Endodermal cell (in vitro differentiated cells): Measurements from ENCODE around the gene BEND6. TPM values are rescaled to one million over a fixed set of nuclear protein-coding genes. Genes with fewer than 3 reads are reported as not detected.

Experiments
- DNase-seq: peaks from one replicate; pipeline ENCODE4 v3.0.0-alpha.2; 2017
- H3K27ac ChIP-seq: 2 replicates; pipeline ENCODE4 v1.5.1; 2013; ENCODE audit warnings: mild to moderate bottlenecking, low read depth, low read length, moderate library complexity
- H3K27me3 ChIP-seq: 2 replicates; pipeline ENCODE4 v1.6.1; 2013; ENCODE audit warnings: mild to moderate bottlenecking, low read length, moderate library complexity; ENCODE audit not compliant: insufficient read depth, control insufficient read depth, poor library complexity, severe bottlenecking
- H3K36me3 ChIP-seq: 2 replicates; pipeline ENCODE4 v1.7.0; 2013; ENCODE audit warnings: mild to moderate bottlenecking, low read length, moderate library complexity; ENCODE audit not compliant: control insufficient read depth, insufficient read depth
- H3K4me1 ChIP-seq: one replicate; pipeline ENCODE4 v1.7.0; 2013; ENCODE audit warnings: low read length; ENCODE audit not compliant: control insufficient read depth, insufficient read depth
- H3K4me3 ChIP-seq: 2 replicates; pipeline ENCODE4 v1.5.1; 2013; ENCODE audit warnings: mild to moderate bottlenecking, low read length, moderate library complexity
- H3K9ac ChIP-seq: 2 replicates; pipeline ENCODE4 v1.6.1; 2013; ENCODE audit warnings: mild to moderate bottlenecking, low read length, moderate library complexity; ENCODE audit not compliant: poor library complexity, severe bottlenecking; ENCODE audit errors: extremely low read depth
- H3K9me3 ChIP-seq: 2 replicates; pipeline ENCODE4 v1.6.1; 2013; ENCODE audit warnings: mild to moderate bottlenecking, low read length, moderate library complexity; ENCODE audit not compliant: control insufficient read depth
- H3K27ac Mint-ChIP-seq: 2 replicates; pipeline ENCODE4 v1.8.0; 2020; ENCODE audit warnings: mixed read lengths
- H3K27me3 Mint-ChIP-seq: 2 replicates; pipeline ENCODE4 v1.8.0; 2021; ENCODE audit warnings: mild to moderate bottlenecking, mixed read lengths; ENCODE audit not compliant: insufficient read depth
- H3K36me3 Mint-ChIP-seq: 2 replicates; pipeline ENCODE4 v1.8.0; 2020; ENCODE audit warnings: low read depth, mixed read lengths
- H3K4me1 Mint-ChIP-seq: 2 replicates; pipeline ENCODE4 v1.8.0; 2020; ENCODE audit warnings: mixed read lengths
- H3K4me3 Mint-ChIP-seq: 2 replicates; pipeline ENCODE4 v1.8.0; 2020; ENCODE audit warnings: mild to moderate bottlenecking, moderate library complexity, mixed read lengths
- H3K9me3 Mint-ChIP-seq: 2 replicates; pipeline ENCODE4 v1.8.0; 2020; ENCODE audit warnings: mild to moderate bottlenecking, mixed read lengths
- CTCF ChIP-seq: fragments of 200-600 bp; sonication (generic); conservative IDR thresholded peaks from 2 replicates; pipeline ENCODE4 v1.5.0; 2021; ENCODE audit warnings: antibody characterized with exemption, mild to moderate bottlenecking
- WGBS, 2 experiments: methylation state at CpG; one replicate each; pipeline versions ENCODE4 v1.1.5 to v1.1.7; 2013; ENCODE audit warnings: missing lambda C conversion rate in 2 of 2, mixed read lengths in 1 of 2; ENCODE audit not compliant: insufficient coverage in 1 of 2, insufficient read length in 1 of 2; 5-methylcytosine and 5-hydroxymethylcytosine counted together
- total RNA-seq, 2 donors: library from RNA; stranded (reverse); fragmentation: NEBNext Ultra II Directional in 1 of 2; extraction: Animal tissue kit (Norgen Biotek cat#: 25700) in 1 of 2; gene quantifications; 2 replicates in 1 of 2; 3 replicates in 1 of 2; pipeline ENCODE4 v1.2.1, GENCODE V29; 2021

The BEND6 gene
- total RNA-seq, 2 donors from 2014 or later, result 0.57 to 0.95 TPM

DNA sequence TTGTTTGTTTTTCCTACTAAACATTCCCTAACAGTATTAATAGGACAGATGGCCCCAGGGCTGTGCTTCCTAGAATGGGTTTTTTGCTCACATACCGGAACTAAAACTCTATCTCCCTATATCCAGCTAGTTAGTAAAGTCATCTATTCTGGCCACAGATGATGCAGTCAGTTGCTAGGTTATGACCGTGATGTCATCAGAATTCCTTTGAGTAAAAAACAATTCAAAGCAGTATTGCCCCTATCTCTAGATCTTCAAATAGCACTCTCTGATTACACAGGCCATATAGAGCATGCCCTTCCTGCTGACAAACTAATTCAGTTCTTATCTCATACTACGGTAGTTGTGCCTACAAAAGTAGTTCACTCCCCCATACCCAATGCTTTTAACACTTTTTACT, 117.2 kb downstream of the BEND6 start:
- H3K4me3 ChIP-seq, result peak overlapping the region; percentile 13
- H3K9me3 ChIP-seq, result peaks cover 49% of the 10 kb centered on the region
- H3K4me1 ChIP-seq, result no peaks in the 10 kb centered on the region
- peaks cover 3% of the 10 kb centered on the region for H3K4me1 Mint-ChIP-seq
- H3K27me3 ChIP-seq, result no peaks in the 10 kb centered on the region
- H3K9me3 Mint-ChIP-seq, result peaks cover 56% of the 10 kb centered on the region
- H3K36me3 Mint-ChIP-seq, result peaks cover 45% of the 10 kb centered on the region
- no peak overlapping the region for H3K9ac ChIP-seq
- 93 to 100% methylated on average over 3 of the region's 3 CpGs for WGBS, 2 experiments
- H3K36me3 ChIP-seq, result no peaks in the 10 kb centered on the region
- no peak overlapping the region for H3K27ac ChIP-seq
- no peak for DNase-seq
- H3K4me3 Mint-ChIP-seq, result no peak overlapping the region
- no peak for TF ChIP-seq CTCF
- no peak overlapping the region for H3K27ac Mint-ChIP-seq
- H3K27me3 Mint-ChIP-seq, result peaks cover 22% of the 10 kb centered on the region

GRCh38 chr6:57074383-57074782, 119.5 kb downstream of the BEND6 start:
- Mint-ChIP-seq H3K36me3 (peaks cover 46% of the 10 kb centered on the region), H3K27me3 (peaks cover 24% of the 10 kb centered on the region), H3K9me3 (peaks cover 62% of the 10 kb centered on the region), H3K4me3 (no peak overlapping the region), H3K4me1 (peaks cover 3% of the 10 kb centered on the region), H3K27ac (no peak overlapping the region)
- WGBS, 2 experiments, result 68 to 83% methylated on average over 6 to 8 of the region's 8 CpGs
- Histone ChIP-seq H3K9me3 (peaks cover 49% of the 10 kb centered on the region), H3K9ac (no peak overlapping the region), H3K27me3 (no peaks in the 10 kb centered on the region), H3K4me1 (no peaks in the 10 kb centered on the region), H3K27ac (no peak overlapping the region), H3K36me3 (no peaks in the 10 kb centered on the region), H3K4me3 (no peak overlapping the region)
- no peak for DNase-seq
- no peak for TF ChIP-seq CTCF

- H3K4me1 ChIP-seq, result no peaks in the 10 kb centered on the region
- H3K9me3 Mint-ChIP-seq, result peaks cover 55% of the 10 kb centered on the region
- H3K27me3 ChIP-seq, result no peaks in the 10 kb centered on the region
- no peaks in the 10 kb centered on the region for H3K36me3 ChIP-seq
- no peak overlapping the region for H3K9ac ChIP-seq
- DNase-seq, result no peak
- H3K4me1 Mint-ChIP-seq, result no peaks in the 10 kb centered on the region
- H3K4me3 Mint-ChIP-seq, result no peak overlapping the region
- H3K4me3 ChIP-seq, result no peak overlapping the region
- peaks cover 53% of the 10 kb centered on the region for H3K9me3 ChIP-seq
- peaks cover 42% of the 10 kb centered on the region for H3K36me3 Mint-ChIP-seq
- no peak overlapping the region for H3K27ac Mint-ChIP-seq
- peaks cover 24% of the 10 kb centered on the region for H3K27me3 Mint-ChIP-seq
- no peak overlapping the region for H3K27ac ChIP-seq
- no peak for TF ChIP-seq CTCF
Observed at GRCh38 chr6:57075092-57075491, 120.2 kb downstream of the BEND6 start.

Other genes with a start within 250 kb of the BEND6 start
- gene KIAA1586, start 91.6 kb downstream of the BEND6 start, total RNA-seq, result 10 to 100 TPM; 18.7 to 21.5 TPM
- gene ZNF451, start 135.1 kb downstream of the BEND6 start, total RNA-seq, result 10 to 100 TPM; 58.1 to 72.5 TPM
- gene BAG2, start 217.2 kb downstream of the BEND6 start, total RNA-seq, result 1 to 10 TPM; 2.5 to 2.9 TPM